A549 (cell line): ENCODE results near the gene ERP44. TPM values are rescaled to one million over a fixed set of nuclear protein-coding genes. Genes with fewer than 3 reads are reported as not detected.

Experiments used
- ATAC-seq, 2 experiments: fragments of 200-7000 bp in 1 of 2; fragments of >200 bp in 1 of 2; cut with Nextera tagmentation in 1 of 2; cut with Tn5 transposase in 1 of 2; 3 replicates each; pipeline versions ENCODE4 v1.8.0 to v1.9.1; 2018 to 2020; ENCODE audit warnings: mild to moderate bottlenecking in 1 of 2, moderate library complexity in 1 of 2
- CTCF ChIA-PET: fragments of 300-600 bp; sonication (Branson Sonifier 250); formaldehyde crosslinking; extraction: SDS; loops from one replicate; lab custom pipeline; 2021; ENCODE audit warnings: antibody characterized with exemption, inconsistent platforms; lab: Yijun Ruan, JAX
- POLR2A ChIA-PET: fragments of 350-600 bp; formaldehyde crosslinking; extraction: SDS; loops from one replicate; lab custom pipeline; 2021; ENCODE audit warnings: antibody characterized with exemption, inconsistent platforms; lab: Yijun Ruan, JAX
- DNase-seq, 2 experiments: peaks; one replicate each; pipeline versions ENCODE4 v3.0.0 to v3.0.0-alpha.2; 2011 to 2016; ENCODE audit warnings: low read depth in 1 of 2, low spot score in 1 of 2
- FAIRE-seq: peaks from 2 replicates; lab custom pipeline; 2011; peaks lifted over from hg19 to GRCh38; lab: Jason Lieb, UNC
- H3K27ac ChIP-seq, 2 experiments: fragments of >200 bp; sonication (Bioruptor Twin); formaldehyde crosslinking; 3 replicates each; pipeline ENCODE4 v1.5.1; 2016 to 2017
- H3K4me1 ChIP-seq: fragments of >200 bp; sonication (Bioruptor Twin); formaldehyde crosslinking; 3 replicates; pipeline ENCODE4 v1.6.1; 2016
- H3K4me2 ChIP-seq: fragments of >200 bp; sonication (Bioruptor Twin); formaldehyde crosslinking; 3 replicates; pipeline ENCODE4 v1.6.1; 2016
- H3K4me3 ChIP-seq: fragments of >200 bp; sonication (Bioruptor Twin); formaldehyde crosslinking; 3 replicates; pipeline ENCODE4 v1.5.1; 2016
- H3K9me3 ChIP-seq: fragments of >200 bp; sonication (Bioruptor Twin); formaldehyde crosslinking; 3 replicates; pipeline ENCODE4 v1.6.1; 2016
- BHLHE40 ChIP-seq: IDR thresholded peaks from 2 replicates; pipeline ENCODE4 v1.6.1; 2012; ENCODE audit warnings: low read depth, low read length, inconsistent platforms
- EHMT2 ChIP-seq: fragments of 200-600 bp; sonication (generic); IDR thresholded peaks from 2 replicates; pipeline ENCODE4 v1.6.1; 2016; ENCODE audit warnings: antibody characterized with exemption, low read depth, mild to moderate bottlenecking, moderate library complexity
- ESRRA ChIP-seq: fragments of 150-350 bp; IDR thresholded peaks from 2 replicates; pipeline ENCODE4 v1.6.1; 2014; ENCODE audit warnings: mild to moderate bottlenecking, low read length, borderline replicate concordance
- FOSB ChIP-seq: fragments of 250-450 bp; sonication (Bioruptor Pico); IDR thresholded peaks from 2 replicates; pipeline ENCODE4 v1.5.0; 2020; ENCODE audit warnings: mild to moderate bottlenecking, moderate library complexity
- FOSL2 ChIP-seq, 2 experiments: fragments of 450-650 bp in 1 of 2; fragments of >200 bp in 1 of 2; sonication (Bioruptor Twin) in 1 of 2; formaldehyde crosslinking; IDR thresholded peaks; 2 replicates each; pipeline versions ENCODE4 v1.5.0 to v1.6.1; 2016 to 2020; ENCODE audit warnings: mild to moderate bottlenecking in 1 of 2, moderate library complexity in 1 of 2
- HEYL ChIP-seq: fragments of 250-450 bp; sonication (Bioruptor Pico); IDR thresholded peaks from 2 replicates; pipeline ENCODE4 v1.8.0; 2021; ENCODE audit warnings: mild to moderate bottlenecking, moderate library complexity
- HOXA7 ChIP-seq: fragments of 250-450 bp; sonication (Bioruptor Pico); IDR thresholded peaks from 2 replicates; pipeline ENCODE4 v1.5.0; 2020; ENCODE audit warnings: mild to moderate bottlenecking, moderate library complexity
- HOXB13 ChIP-seq: fragments of 250-450 bp; sonication (Bioruptor Pico); IDR thresholded peaks from 2 replicates; pipeline ENCODE4 v1.5.0; 2020; ENCODE audit warnings: low read depth, mild to moderate bottlenecking, moderate library complexity
- HOXB5 ChIP-seq: fragments of 250-450 bp; sonication (Bioruptor Pico); IDR thresholded peaks from 2 replicates; pipeline ENCODE4 v1.5.0; 2020; ENCODE audit warnings: mild to moderate bottlenecking, moderate library complexity
- KDM5A ChIP-seq: fragments of 200-600 bp; sonication (generic); IDR thresholded peaks from 2 replicates; pipeline ENCODE4 v1.6.1; 2016; ENCODE audit warnings: antibody characterized with exemption, mild to moderate bottlenecking
- MAFK ChIP-seq: fragments of 450-650 bp; IDR thresholded peaks from 2 replicates; pipeline ENCODE4 v1.6.1; 2014; ENCODE audit not compliant: partially characterized antibody
- MAZ ChIP-seq: fragments of 150-350 bp; IDR thresholded peaks from 2 replicates; pipeline ENCODE4 v1.6.1; 2014; ENCODE audit warnings: antibody characterized with exemption, low read depth, low read length, borderline replicate concordance
- MYC ChIP-seq: IDR thresholded peaks from 2 replicates; pipeline ENCODE4 v1.6.1; 2012; ENCODE audit warnings: mild to moderate bottlenecking, inconsistent platforms, low read length, improper control_type of control experiment, borderline replicate concordance
- NFE2L2 ChIP-seq: fragments of 150-350 bp; conservative IDR thresholded peaks from 2 replicates; pipeline ENCODE4 v1.6.1; 2014; ENCODE audit warnings: low read length
- NPAS2 ChIP-seq: fragments of 250-450 bp; sonication (Bioruptor Pico); IDR thresholded peaks from 2 replicates; pipeline ENCODE4 v1.8.0; 2022; ENCODE audit warnings: mild to moderate bottlenecking, moderate library complexity, borderline replicate concordance
- PHF8 ChIP-seq: fragments of 200-600 bp; sonication (generic); IDR thresholded peaks from 2 replicates; pipeline ENCODE4 v1.6.1; 2016; ENCODE audit warnings: low read depth, mild to moderate bottlenecking, antibody characterized with exemption, moderate library complexity, borderline replicate concordance
- POLR2A ChIP-seq: IDR thresholded peaks from 2 replicates; pipeline ENCODE4 v1.6.1; 2012; ENCODE audit warnings: mild to moderate bottlenecking, low read length
- RAD21 ChIP-seq, 2 experiments: fragments of >200 bp in 1 of 2; sonication (Bioruptor Twin) in 1 of 2; formaldehyde crosslinking in 1 of 2; IDR thresholded peaks in 1 of 2; conservative IDR thresholded peaks in 1 of 2; 2 replicates in 1 of 2; 3 replicates in 1 of 2; pipeline ENCODE4 v1.6.1; 2012 to 2018; ENCODE audit warnings: inconsistent platforms in 1 of 2
- RCOR1 ChIP-seq: fragments of 150-350 bp; IDR thresholded peaks from 2 replicates; pipeline ENCODE4 v1.6.1; 2014; ENCODE audit warnings: antibody characterized with exemption, low read length, low read depth
- RFX5 ChIP-seq: fragments of 450-650 bp; IDR thresholded peaks from 2 replicates; pipeline ENCODE4 v1.7.1; 2014; ENCODE audit warnings: antibody characterized with exemption, mild to moderate bottlenecking, moderate library complexity
- SMC3 ChIP-seq: fragments of >200 bp; sonication (Bioruptor Twin); formaldehyde crosslinking; IDR thresholded peaks from 3 replicates; pipeline ENCODE4 v1.6.1; 2018; ENCODE audit warnings: inconsistent platforms
- TP53 ChIP-seq: fragments of 250-450 bp; sonication (Bioruptor Pico); IDR thresholded peaks from 2 replicates; pipeline ENCODE4 v1.5.0; 2021; ENCODE audit warnings: mild to moderate bottlenecking, moderate library complexity
- ZC3H11A ChIP-seq: fragments of 450-650 bp; IDR thresholded peaks from 2 replicates; pipeline ENCODE4 v1.6.1; 2014; ENCODE audit warnings: antibody characterized with exemption, mild to moderate bottlenecking
- ZSCAN20 ChIP-seq: fragments of 250-450 bp; sonication (Bioruptor Pico); IDR thresholded peaks from 2 replicates; pipeline ENCODE4 v1.8.0; 2022; ENCODE audit warnings: mild to moderate bottlenecking, moderate library complexity
- WGBS: methylation state at CpG from one replicate; pipeline ENCODE4 v1.1.6; 2017; ENCODE audit errors: missing lambda C conversion rate; 5-methylcytosine and 5-hydroxymethylcytosine counted together
- polyA plus RNA-seq, 4 experiments: library from polyadenylated mRNA; depleted of rRNA in 3 of 4; stranded (reverse); fragments of >200 nt; fragmentation: RNase III in 1 of 4; extraction: RNeasy Plus Mini Kit Qiagen cat#74134 plus additional on column Dnase treatment in 1 of 4; gene quantifications; 2 replicates in 3 of 4; 3 replicates in 1 of 4; pipeline ENCODE4 v1.2.3, GENCODE V29; 2011 to 2017
- TF ChIP-seq, protein P1 (sequence below): fragments of 200-600 bp; sonication (generic); IDR thresholded peaks from 2 replicates; pipeline ENCODE4 v1.6.1; 2016; ENCODE audit warnings: antibody characterized with exemption, mild to moderate bottlenecking, moderate library complexity
- TF ChIP-seq, protein P2 (sequence below): fragments of 150-350 bp; IDR thresholded peaks from 2 replicates; pipeline ENCODE4 v1.6.1; 2014; ENCODE audit warnings: low read depth, mild to moderate bottlenecking, low read length
- TF ChIP-seq, protein P3 (sequence below): fragments of 450-650 bp; IDR thresholded peaks from 2 replicates; pipeline ENCODE4 v1.6.1; 2014; ENCODE audit warnings: antibody characterized with exemption
- TF ChIP-seq, protein P4 (sequence below): fragments of 250-450 bp; sonication (Bioruptor Pico); IDR thresholded peaks from 2 replicates; pipeline ENCODE4 v1.5.0; 2020; ENCODE audit warnings: low read depth, mild to moderate bottlenecking, moderate library complexity

Gene ERP44
- polyA plus RNA-seq, 2 of the 4 experiments (the other 2 are of a cell fraction), result 12.4 to 19.4 TPM

DNA sequence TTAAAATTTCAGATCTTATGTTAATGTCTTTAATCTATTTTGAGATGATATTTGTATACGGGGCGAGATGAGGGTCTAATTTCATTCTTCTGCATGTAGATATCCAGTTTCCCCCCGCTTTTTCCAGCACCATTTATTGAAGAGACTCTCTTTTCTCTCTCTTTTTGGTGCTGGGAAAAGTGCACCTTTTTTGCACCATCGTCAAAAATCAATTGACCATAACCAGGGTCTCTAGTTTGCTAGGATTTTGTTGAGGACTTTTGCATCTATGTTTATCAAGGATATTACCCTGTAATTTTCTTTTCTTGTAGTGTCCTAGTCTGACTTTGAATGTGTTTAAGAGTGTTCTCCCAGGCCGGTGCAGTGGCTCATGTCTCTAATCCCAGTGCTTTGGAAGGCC is 99.0 kb downstream of the ERP44 start:
- ATAC-seq (no peak), FAIRE-seq (no peak), DNase-seq (no peak)
- WGBS, result 89% methylated on average over 5 of the region's 5 CpGs
- H3K4me3 ChIP-seq, result no peak overlapping the region
- H3K27ac ChIP-seq, result no peak overlapping the region
- ChIA-PET CTCF (no interaction called here), POLR2A (no interaction called here)
- no peak for TF ChIP-seq RFX5
- TF ChIP-seq MAFK, result peak; percentile 67
- no peak for TF ChIP-seq HOXB13 (CRISPR knock-in tag)
- no peak for TF ChIP-seq PHF8
- TF ChIP-seq, protein P1, sequence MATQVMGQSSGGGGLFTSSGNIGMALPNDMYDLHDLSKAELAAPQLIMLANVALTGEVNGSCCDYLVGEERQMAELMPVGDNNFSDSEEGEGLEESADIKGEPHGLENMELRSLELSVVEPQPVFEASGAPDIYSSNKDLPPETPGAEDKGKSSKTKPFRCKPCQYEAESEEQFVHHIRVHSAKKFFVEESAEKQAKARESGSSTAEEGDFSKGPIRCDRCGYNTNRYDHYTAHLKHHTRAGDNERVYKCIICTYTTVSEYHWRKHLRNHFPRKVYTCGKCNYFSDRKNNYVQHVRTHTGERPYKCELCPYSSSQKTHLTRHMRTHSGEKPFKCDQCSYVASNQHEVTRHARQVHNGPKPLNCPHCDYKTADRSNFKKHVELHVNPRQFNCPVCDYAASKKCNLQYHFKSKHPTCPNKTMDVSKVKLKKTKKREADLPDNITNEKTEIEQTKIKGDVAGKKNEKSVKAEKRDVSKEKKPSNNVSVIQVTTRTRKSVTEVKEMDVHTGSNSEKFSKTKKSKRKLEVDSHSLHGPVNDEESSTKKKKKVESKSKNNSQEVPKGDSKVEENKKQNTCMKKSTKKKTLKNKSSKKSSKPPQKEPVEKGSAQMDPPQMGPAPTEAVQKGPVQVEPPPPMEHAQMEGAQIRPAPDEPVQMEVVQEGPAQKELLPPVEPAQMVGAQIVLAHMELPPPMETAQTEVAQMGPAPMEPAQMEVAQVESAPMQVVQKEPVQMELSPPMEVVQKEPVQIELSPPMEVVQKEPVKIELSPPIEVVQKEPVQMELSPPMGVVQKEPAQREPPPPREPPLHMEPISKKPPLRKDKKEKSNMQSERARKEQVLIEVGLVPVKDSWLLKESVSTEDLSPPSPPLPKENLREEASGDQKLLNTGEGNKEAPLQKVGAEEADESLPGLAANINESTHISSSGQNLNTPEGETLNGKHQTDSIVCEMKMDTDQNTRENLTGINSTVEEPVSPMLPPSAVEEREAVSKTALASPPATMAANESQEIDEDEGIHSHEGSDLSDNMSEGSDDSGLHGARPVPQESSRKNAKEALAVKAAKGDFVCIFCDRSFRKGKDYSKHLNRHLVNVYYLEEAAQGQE, result no peak
- TF ChIP-seq HOXA7, result no peak
- no peaks in the 10 kb centered on the region for H3K4me1 ChIP-seq
- no peaks in the 10 kb centered on the region for H3K9me3 ChIP-seq
- no peak overlapping the region for H3K4me2 ChIP-seq

DNA sequence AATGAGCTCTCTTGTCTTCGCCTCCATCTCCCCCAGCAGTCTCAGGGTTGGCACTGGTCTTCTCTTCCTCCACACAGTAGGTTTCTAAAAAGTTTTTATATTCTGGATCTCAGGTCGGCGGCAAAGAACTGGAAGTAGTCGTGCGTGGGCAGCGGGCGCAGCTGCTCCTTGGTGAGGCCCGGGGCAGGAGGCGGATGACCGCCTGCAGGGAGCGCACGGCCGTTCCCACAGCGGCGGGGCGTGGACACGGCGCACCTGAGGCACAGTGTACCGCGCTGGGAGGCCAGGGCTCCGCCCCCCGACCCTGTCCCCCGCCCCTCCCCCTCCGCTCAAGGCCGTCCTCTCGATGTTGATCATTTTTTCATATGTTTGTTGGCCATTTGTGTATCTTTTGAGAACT is 99.9 kb downstream of the ERP44 start:
- 91% methylated on average over 23 of the region's 26 CpGs for WGBS
- H3K4me2 ChIP-seq, result no peak overlapping the region
- DNase-seq, result no peak
- no peaks in the 10 kb centered on the region for H3K9me3 ChIP-seq
- no peak for ATAC-seq
- ChIA-PET POLR2A (no interaction called here), CTCF (interaction anchor here (1.1 kb wide), 1 partner anchor 779 kb away, joined by 3 read pairs; no protein-coding TSS in a partner anchor)
- no peaks in the 10 kb centered on the region for H3K4me1 ChIP-seq
- no peak overlapping the region for H3K4me3 ChIP-seq
- FAIRE-seq, result no peak
- no peak for TF ChIP-seq RCOR1
- TF ChIP-seq TP53 (CRISPR knock-in tag), result no peak
- TF ChIP-seq, protein P2, sequence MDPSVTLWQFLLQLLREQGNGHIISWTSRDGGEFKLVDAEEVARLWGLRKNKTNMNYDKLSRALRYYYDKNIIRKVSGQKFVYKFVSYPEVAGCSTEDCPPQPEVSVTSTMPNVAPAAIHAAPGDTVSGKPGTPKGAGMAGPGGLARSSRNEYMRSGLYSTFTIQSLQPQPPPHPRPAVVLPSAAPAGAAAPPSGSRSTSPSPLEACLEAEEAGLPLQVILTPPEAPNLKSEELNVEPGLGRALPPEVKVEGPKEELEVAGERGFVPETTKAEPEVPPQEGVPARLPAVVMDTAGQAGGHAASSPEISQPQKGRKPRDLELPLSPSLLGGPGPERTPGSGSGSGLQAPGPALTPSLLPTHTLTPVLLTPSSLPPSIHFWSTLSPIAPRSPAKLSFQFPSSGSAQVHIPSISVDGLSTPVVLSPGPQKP, result no peak
- no peak for TF ChIP-seq HEYL (CRISPR knock-in tag)
- no peak for TF ChIP-seq HOXA7
- no peak for TF ChIP-seq ZSCAN20 (CRISPR knock-in tag)
- TF ChIP-seq FOSB, result no peak
- no peak for TF ChIP-seq BHLHE40
- TF ChIP-seq HOXB5 (CRISPR knock-in tag), result no peak
- H3K27ac ChIP-seq, result no peak overlapping the region

DNA sequence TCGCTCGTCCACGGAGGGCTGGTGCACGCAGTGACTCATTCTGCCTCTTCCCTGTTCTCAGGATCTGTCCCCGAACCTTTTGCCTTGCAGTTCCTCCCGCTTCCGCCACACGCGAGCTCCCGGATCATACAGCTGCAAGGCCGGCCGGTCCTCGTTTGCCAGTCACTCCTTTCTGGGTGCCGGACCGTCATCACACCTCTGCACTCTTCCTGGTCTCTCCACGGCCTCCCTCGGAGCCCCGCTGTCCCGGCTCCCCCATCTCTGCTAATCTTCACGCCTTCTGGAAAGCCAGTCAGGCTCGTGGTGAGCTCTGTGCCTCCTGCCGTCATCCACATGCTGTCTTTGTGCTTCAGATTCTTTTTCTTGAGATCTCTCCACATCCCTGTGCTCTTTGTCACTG is 100.5 kb downstream of the ERP44 start:
- Histone ChIP-seq H3K27ac (no peak overlapping the region), H3K4me1 (no peaks in the 10 kb centered on the region), H3K4me2 (no peak overlapping the region), H3K9me3 (no peaks in the 10 kb centered on the region), H3K4me3 (no peak overlapping the region)
- WGBS, result 94% methylated on average over 22 of the region's 22 CpGs
- FAIRE-seq (no peak), DNase-seq (no peak), ATAC-seq (no peak)
- TF ChIP-seq ZSCAN20 (CRISPR knock-in tag) (no peak), EHMT2 (no peak), RFX5 (no peak), NFE2L2 (no peak), HOXB5 (CRISPR knock-in tag) (no peak), FOSL2 (IDR thresholded peaks at IDR 0.05) (no peak), FOSL2 (CRISPR knock-in tag; IDR thresholded peaks at IDR 0.05) (no peak), RAD21 (conservative IDR thresholded peaks at IDR 0.05 in 1 of 2, IDR thresholded peaks at IDR 0.05 in 1 of 2) (no peak), MYC (no peak), HOXA7 (no peak), PHF8 (no peak), POLR2A (no peak), NPAS2 (no peak), ZC3H11A (no peak), FOSB (no peak), MAZ (no peak), KDM5A (no peak), ESRRA (no peak), SMC3 (no peak)
- TF ChIP-seq, protein P3, sequence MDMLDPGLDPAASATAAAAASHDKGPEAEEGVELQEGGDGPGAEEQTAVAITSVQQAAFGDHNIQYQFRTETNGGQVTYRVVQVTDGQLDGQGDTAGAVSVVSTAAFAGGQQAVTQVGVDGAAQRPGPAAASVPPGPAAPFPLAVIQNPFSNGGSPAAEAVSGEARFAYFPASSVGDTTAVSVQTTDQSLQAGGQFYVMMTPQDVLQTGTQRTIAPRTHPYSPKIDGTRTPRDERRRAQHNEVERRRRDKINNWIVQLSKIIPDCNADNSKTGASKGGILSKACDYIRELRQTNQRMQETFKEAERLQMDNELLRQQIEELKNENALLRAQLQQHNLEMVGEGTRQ, result no peak
- TF ChIP-seq, protein P4, sequence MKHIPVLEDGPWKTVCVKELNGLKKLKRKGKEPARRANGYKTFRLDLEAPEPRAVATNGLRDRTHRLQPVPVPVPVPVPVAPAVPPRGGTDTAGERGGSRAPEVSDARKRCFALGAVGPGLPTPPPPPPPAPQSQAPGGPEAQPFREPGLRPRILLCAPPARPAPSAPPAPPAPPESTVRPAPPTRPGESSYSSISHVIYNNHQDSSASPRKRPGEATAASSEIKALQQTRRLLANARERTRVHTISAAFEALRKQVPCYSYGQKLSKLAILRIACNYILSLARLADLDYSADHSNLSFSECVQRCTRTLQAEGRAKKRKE (CRISPR knock-in tag), result no peak
- ChIA-PET POLR2A (no interaction called here), CTCF (interaction anchor here (1.0 to 1.1 kb wide), 2 partner anchors 603 to 779 kb away, joined by 3 read pairs; no protein-coding TSS in a partner anchor)
